Pulmonary artery endothelial cell (primary cell): ENCODE measurements around the gene RALGPS1. TPM values are rescaled to one million over a fixed set of nuclear protein-coding genes. Genes with fewer than 3 reads are reported as not detected.

Source experiments
- DNase-seq: peaks from one replicate; pipeline ENCODE4 v3.0.0-alpha.2; 2011; ENCODE audit warnings: low read depth, low spot score
- total RNA-seq: library from RNA; depleted of rRNA; stranded (reverse); fragments of >200 nt; gene quantifications from 2 replicates; pipeline ENCODE4 v1.2.3, GENCODE V29; 2014

Gene RALGPS1
- total RNA-seq, 1 donor from 2014 or later: 2.4 TPM

- no peak for DNase-seq
These were observed 10.0 kb upstream of the RALGPS1 start for GRCh38 chr9:126904586-126904985.

DNA sequence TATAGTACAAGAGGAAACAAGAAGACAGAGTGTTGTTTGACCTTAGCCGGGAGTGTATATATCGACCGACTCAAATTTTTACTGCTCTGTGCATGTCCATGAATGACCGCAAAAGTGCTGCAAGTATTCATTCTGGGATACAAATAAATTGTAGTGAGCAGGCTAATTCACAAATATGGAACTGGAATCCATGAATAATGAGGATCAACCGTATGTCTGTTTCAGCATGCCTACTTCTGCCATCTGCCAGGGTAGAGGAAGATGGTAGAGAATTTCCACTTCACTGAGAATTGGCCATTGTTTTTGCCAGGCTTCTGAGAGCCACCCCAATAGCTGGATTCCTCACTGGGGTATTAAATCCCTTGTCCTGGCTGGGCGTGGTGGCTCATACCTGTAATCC is 8.5 kb upstream of the RALGPS1 start:
- no peak for DNase-seq

GRCh38 chr9:126907058-126907457 is 7.5 kb upstream of the RALGPS1 start:
- DNase-seq: no peak

DNA sequence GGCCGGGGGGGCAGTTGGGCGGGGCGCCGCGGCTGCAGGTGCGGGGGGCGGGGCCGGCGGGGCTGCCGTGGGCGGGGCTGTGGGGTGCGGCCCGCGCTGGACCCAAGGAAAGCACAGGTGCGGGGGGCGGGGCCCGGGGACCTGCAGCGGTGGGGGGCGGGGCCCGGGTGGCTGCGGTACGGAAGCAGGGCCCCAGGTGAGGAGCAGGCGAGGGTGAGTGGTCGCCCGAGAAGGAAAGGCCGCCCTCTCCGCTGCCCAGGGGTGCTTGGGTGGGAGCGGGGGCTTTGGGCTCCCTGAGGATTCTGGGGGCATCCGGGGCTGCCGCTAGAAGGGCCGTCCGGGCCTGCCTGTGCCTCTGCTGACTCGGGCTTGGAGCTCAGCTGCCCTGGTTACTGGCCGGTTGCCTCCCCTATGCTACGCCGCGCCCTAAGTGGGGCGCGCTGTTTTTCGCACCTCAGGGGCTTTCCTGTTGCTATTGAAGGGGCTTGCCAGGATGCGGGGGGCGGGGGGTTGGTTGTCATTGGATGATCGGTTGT is 767 bp downstream of the RALGPS1 start:
- DNase-seq: no peak

GRCh38 chr9:126915846-126916543 is 1.4 kb downstream of the RALGPS1 start:
- no peak for DNase-seq

- no peak for DNase-seq
These were observed 2.3 kb downstream of the RALGPS1 start for GRCh38 chr9:126916909-126917308.

GRCh38 chr9:126919193-126919592 is 4.6 kb downstream of the RALGPS1 start:
- DNase-seq: no peak

DNA sequence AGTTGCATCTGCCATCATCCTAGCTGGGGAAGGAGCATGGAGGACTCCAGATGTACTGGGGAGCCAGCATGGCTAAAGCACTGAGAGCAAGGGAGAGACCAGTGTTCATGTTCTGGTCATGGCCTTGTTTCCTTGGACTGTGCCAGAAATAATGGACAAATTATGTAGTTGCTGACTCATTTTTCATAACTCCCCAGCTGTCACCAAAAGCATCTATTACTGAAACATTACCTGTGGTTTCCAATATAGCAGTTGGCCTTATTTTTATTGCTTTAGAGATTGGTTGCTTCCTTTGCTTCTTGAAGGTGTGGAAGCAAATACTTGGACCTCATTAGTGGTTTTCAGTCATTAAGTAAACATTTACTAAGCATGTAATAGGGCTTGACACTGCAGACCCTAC is 11.3 kb downstream of the RALGPS1 start:
- DNase-seq: no peak

- no peak for DNase-seq
These were observed 11.8 kb downstream of the RALGPS1 start for GRCh38 chr9:126926364-126926763.

GRCh38 chr9:126927419-126927818 is 12.8 kb downstream of the RALGPS1 start:
- no peak for DNase-seq

DNA sequence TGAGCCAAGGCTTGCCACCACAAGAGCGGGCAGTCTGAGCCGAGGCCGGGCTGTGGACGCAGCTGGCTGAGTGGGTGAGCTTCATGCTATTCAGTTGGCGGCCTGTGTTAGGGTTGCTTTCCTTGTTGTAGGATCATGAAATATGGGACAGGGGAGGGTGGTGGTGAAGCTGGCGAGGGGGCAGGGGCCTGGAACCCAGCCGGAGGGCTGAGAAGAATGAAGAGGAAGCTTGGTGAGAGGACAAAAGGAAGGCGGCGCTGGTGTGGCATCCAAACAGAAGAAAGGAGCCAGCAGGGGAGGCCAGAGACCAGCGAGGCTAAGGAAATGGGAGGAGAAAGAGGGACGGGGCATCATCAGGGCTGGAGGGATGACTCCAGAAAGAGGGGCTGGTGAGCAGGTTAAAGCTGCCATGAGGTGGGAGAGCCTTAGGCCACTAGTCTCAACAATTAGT is 18.3 kb downstream of the RALGPS1 start:
- DNase-seq: no peak

DNA sequence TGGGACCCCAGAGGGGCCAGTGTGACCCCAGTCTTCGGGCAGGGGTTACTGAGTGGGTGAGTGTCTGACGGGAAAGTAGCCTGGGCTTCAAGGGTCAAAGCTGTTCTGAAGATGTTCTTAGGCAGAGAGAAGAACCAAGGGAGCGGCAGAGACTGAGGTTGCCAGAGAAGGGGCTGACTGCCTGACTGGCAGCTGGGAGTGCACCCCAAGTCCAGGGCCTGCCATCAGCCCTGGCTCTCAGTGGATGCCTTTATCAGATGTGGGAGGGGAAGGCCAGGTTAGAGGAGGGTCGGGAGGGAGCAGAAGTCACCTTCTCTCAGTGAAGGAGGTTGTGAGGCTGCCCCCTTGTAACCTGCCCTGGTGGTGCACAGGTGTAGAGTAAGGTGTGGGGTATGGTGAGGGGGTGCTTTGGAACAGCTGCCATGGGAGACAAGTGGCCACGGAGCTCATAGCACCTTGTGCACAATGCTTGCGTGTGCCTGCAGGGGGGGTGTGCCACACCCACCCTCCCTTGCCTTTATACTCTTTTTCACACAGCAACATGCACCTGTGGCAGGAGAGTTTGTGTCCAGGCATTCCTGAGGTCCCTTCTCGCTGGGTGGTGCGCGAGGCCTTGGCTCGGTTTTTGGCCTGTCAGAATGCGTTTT is 18.9 kb downstream of the RALGPS1 start:
- no peak for DNase-seq

DNA sequence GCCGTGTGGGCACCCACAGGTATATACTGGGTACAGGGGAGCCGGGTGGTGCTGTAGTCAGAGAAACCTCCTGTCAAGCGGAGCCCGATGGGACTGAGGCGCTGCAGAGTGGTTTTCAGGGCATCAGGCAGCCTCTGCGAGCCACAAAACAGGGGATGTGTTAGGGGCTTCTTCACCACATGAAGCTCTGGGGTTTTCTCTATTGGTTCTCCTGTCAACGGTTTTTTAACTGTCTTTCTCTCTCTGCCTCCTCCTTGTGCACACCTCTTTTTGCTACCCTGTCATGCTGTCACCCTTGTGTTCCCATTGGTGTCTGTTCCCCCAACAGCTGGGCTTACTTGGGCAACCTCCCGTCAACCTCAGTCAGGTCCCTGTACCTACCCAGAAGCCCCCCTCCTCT is 19.9 kb downstream of the RALGPS1 start:
- DNase-seq: no peak

DNA sequence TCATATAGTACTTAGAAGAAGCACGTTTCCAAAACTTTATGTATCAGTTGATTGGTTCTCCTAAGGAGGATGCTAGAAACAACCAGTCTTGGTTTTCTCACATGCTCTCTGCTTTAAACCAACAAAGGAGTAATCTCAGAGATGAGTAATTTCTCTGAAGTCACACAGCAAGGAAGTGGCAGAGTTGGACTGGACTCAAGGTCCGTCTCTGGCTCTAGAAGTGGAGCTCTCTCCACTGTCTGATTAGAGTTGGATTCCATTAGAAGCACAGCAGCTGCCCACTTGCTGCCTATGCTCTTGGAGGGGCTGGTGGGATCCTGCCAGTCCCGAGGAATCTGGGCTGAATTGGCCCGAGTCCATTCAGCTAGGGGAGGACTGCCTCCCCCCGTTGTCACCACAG is 21.0 kb downstream of the RALGPS1 start:
- no peak for DNase-seq

- DNase-seq: no peak
These were observed 22.9 kb downstream of the RALGPS1 start for GRCh38 chr9:126937444-126937843.

GRCh38 chr9:126938327-126938726 is 23.7 kb downstream of the RALGPS1 start:
- no peak for DNase-seq

GRCh38 chr9:126939821-126940221 is 25.2 kb downstream of the RALGPS1 start:
- DNase-seq: no peak

- no peak for DNase-seq
These were observed 27.8 kb downstream of the RALGPS1 start for GRCh38 chr9:126942399-126942798.

DNA sequence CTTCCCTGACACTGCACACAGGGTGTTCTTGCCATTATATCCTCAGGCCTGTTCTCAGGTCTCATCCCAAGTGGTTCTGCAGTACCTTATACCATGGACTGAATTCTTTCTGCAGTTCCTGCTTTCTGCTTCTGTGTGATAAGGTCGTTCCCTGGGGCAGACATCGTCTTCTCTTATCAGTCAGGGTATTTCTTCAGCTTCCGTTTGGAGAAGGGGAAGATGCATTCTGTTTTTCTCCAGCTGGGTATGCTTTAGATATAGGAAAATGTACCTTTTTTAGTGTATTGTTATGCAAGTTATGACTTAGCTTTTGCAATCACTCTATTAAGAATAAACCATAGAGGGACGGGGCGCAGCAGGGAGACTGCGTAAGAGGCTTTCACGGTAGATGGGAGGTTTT is 31.1 kb downstream of the RALGPS1 start:
- DNase-seq: no peak

DNA sequence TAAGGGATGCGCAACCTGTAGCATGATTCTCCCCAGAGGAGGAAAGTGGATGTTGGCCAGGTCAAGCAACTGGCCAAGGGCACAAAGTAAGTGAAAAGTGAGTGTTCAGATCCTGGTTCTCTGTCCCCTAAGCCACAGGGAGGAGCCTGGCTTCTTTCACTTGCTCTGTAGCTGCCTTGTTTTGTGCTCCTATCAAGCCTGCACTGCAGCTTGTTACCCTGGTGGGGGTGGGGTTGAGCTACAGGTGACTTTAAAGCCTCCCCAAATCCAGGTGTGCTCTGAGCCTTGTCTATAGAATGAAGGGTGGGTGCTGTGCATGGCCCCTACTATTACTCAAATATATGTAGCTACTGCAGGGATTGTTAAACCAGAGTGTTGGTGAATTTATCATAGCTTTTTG is 32.9 kb downstream of the RALGPS1 start:
- DNase-seq: no peak

DNA sequence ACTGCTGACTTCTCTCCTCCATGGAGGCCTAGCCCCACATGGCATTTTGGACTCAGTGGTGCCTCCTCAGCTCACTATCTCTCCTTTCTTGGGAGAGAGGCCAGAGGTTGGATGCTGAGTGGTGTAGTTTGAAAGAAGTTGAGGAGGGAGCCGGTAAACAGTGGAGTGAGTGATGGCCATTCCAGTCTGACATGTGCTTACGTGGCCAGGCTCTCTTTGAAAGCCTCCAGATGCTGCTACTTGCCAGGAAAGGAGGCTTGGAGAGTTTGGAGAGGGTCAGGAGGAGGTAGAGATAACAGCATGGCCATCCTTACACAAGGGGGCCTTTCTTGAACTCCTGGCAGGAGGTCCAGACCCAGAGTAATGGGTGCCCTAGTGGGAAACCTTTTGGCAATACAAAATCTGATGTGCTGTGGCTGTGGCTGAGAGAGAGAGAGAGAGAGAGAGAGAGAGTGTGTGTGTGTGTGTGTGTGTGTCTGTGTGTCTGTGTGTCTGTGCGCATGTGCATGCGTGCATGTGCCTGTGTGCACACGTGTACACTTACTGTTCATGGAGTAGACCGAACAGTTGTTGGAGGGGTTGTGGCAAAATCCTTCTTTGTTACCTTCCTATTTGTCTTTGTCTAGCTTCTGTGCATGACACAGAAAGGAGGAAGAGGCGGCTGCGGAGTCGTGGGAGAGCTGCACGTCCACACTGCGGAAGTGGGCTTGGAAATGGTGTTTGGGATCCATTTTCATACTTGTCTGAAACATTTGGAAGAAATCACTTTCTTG is 37.8 kb downstream of the RALGPS1 start:
- DNase-seq: no peak
